Neural cell (in vitro differentiated cells): ENCODE measurements around the gene TGFBR2.
"Not testable (repeated sequence)": the region's sequence is repeated elsewhere in the genome, so short reads cannot be mapped to it uniquely, and the experiment has no call there.

Experiments
- EP300 ChIP-seq: fragments of 450-650 bp; conservative IDR thresholded peaks from 2 replicates; pipeline ENCODE4 v1.6.1; 2014; ENCODE audit warnings: antibody characterized with exemption, mild to moderate bottlenecking, moderate library complexity; ENCODE audit not compliant: poor library complexity, severe bottlenecking
- EZH2 ChIP-seq: fragments of 200-600, 300-800 bp; shearing (Covaris generic), sonication (generic); IDR thresholded peaks from 2 replicates; pipeline ENCODE4 v1.6.1; 2014; ENCODE audit warnings: antibody characterized with exemption, low read length, borderline replicate concordance, mild to moderate bottlenecking; ENCODE audit not compliant: insufficient read depth, poor library complexity, severe bottlenecking
- POLR2AphosphoS5 ChIP-seq: IDR thresholded peaks from 2 replicates; pipeline ENCODE4 v1.6.1; 2012
- RAD21 ChIP-seq: fragments of 450-650 bp; conservative IDR thresholded peaks from 2 replicates; pipeline ENCODE4 v1.6.1; 2014; ENCODE audit warnings: antibody characterized with exemption, mild to moderate bottlenecking, moderate library complexity
- TAF1 ChIP-seq: IDR thresholded peaks from 2 replicates; pipeline ENCODE4 v1.6.1; 2012; ENCODE audit warnings: low read depth
- TF ChIP-seq, protein P1 (sequence below): fragments of 450-650 bp; IDR thresholded peaks from 2 replicates; pipeline ENCODE4 v1.5.1; 2014; ENCODE audit warnings: antibody characterized with exemption, mild to moderate bottlenecking, moderate library complexity; ENCODE audit not compliant: poor library complexity, severe bottlenecking
- TF ChIP-seq, protein P2 (sequence below): IDR thresholded peaks from 2 replicates; pipeline ENCODE4 v1.6.1; 2012; ENCODE audit warnings: borderline replicate concordance

DNA sequence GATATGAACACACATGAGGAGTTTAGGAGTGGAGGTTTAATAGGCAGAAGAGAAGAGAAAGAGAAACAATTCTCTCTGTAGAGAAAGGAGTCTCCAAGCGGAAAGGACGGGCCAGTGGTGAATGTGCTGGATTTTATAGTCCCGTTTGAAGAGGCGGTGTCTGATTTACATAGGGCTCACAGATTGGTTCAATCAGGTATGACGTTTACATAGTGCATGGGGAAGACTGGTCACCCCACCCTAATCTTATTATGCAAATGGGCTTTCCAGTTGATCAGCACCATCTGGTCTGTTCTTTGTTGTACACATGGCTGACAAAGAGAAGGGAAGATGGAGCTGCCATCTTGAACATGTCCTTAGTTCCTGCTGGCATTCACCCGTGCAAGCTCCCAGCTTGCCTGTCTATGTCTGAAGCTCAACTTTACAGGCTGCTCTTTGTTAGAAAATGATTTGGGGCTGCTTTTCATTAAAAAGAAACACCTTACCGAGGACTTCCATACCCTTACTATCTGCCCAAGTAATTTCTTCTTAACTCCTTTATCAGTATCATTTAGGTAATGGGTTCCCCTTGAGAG, 63.0 kb downstream of the TGFBR2 start:
- TF ChIP-seq TAF1, RAD21, EP300, POLR2AphosphoS5, EZH2: not testable (repeated sequence)
- TF ChIP-seq, protein P1, sequence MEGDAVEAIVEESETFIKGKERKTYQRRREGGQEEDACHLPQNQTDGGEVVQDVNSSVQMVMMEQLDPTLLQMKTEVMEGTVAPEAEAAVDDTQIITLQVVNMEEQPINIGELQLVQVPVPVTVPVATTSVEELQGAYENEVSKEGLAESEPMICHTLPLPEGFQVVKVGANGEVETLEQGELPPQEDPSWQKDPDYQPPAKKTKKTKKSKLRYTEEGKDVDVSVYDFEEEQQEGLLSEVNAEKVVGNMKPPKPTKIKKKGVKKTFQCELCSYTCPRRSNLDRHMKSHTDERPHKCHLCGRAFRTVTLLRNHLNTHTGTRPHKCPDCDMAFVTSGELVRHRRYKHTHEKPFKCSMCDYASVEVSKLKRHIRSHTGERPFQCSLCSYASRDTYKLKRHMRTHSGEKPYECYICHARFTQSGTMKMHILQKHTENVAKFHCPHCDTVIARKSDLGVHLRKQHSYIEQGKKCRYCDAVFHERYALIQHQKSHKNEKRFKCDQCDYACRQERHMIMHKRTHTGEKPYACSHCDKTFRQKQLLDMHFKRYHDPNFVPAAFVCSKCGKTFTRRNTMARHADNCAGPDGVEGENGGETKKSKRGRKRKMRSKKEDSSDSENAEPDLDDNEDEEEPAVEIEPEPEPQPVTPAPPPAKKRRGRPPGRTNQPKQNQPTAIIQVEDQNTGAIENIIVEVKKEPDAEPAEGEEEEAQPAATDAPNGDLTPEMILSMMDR = not testable (repeated sequence)
- TF ChIP-seq, protein P2, sequence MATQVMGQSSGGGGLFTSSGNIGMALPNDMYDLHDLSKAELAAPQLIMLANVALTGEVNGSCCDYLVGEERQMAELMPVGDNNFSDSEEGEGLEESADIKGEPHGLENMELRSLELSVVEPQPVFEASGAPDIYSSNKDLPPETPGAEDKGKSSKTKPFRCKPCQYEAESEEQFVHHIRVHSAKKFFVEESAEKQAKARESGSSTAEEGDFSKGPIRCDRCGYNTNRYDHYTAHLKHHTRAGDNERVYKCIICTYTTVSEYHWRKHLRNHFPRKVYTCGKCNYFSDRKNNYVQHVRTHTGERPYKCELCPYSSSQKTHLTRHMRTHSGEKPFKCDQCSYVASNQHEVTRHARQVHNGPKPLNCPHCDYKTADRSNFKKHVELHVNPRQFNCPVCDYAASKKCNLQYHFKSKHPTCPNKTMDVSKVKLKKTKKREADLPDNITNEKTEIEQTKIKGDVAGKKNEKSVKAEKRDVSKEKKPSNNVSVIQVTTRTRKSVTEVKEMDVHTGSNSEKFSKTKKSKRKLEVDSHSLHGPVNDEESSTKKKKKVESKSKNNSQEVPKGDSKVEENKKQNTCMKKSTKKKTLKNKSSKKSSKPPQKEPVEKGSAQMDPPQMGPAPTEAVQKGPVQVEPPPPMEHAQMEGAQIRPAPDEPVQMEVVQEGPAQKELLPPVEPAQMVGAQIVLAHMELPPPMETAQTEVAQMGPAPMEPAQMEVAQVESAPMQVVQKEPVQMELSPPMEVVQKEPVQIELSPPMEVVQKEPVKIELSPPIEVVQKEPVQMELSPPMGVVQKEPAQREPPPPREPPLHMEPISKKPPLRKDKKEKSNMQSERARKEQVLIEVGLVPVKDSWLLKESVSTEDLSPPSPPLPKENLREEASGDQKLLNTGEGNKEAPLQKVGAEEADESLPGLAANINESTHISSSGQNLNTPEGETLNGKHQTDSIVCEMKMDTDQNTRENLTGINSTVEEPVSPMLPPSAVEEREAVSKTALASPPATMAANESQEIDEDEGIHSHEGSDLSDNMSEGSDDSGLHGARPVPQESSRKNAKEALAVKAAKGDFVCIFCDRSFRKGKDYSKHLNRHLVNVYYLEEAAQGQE = not testable (repeated sequence)
